Retinal pigment epithelial cell (primary cell): ENCODE results near the gene TULP4.
"Not testable (repeated sequence)": the region's sequence is repeated elsewhere in the genome, so short reads cannot be mapped to it uniquely, and the experiment has no call there.

Source experiments
- DNase-seq: peaks from one replicate; pipeline ENCODE4 v3.0.0-alpha.2; 2010; ENCODE audit warnings: low read depth
- H3K4me3 ChIP-seq: 2 replicates; pipeline ENCODE4 v1.5.1; 2011; ENCODE audit warnings: mild to moderate bottlenecking, low read length, control low read depth, moderate library complexity
- TF ChIP-seq, protein P1 (sequence below): conservative IDR thresholded peaks from 2 replicates; pipeline ENCODE4 v1.5.1; 2011; ENCODE audit warnings: low read depth, low read length, control low read depth, inconsistent platforms

Gene TULP4

DNA sequence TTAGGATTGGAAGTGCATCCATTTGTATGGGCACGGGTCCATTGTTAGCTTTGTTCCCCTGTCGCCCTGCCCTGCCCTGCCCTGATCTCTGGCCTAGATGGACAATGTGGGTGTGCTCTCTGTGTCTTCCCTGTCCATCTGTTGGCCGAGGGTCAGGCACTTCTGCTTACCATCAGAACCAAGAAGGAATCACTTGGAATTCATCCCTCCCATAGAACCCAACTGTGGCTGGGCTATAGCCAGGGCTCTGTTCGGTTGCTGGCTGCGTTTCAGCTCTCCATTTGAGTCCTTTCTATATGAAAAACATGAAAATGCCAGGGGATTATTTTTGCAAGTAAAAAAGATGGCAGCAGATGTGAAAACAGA, 26.6 kb upstream of the TULP4 start:
- H3K4me3 ChIP-seq, result no peak overlapping the region
- no peak for DNase-seq
- TF ChIP-seq, protein P1, sequence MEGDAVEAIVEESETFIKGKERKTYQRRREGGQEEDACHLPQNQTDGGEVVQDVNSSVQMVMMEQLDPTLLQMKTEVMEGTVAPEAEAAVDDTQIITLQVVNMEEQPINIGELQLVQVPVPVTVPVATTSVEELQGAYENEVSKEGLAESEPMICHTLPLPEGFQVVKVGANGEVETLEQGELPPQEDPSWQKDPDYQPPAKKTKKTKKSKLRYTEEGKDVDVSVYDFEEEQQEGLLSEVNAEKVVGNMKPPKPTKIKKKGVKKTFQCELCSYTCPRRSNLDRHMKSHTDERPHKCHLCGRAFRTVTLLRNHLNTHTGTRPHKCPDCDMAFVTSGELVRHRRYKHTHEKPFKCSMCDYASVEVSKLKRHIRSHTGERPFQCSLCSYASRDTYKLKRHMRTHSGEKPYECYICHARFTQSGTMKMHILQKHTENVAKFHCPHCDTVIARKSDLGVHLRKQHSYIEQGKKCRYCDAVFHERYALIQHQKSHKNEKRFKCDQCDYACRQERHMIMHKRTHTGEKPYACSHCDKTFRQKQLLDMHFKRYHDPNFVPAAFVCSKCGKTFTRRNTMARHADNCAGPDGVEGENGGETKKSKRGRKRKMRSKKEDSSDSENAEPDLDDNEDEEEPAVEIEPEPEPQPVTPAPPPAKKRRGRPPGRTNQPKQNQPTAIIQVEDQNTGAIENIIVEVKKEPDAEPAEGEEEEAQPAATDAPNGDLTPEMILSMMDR, result no peak

DNA sequence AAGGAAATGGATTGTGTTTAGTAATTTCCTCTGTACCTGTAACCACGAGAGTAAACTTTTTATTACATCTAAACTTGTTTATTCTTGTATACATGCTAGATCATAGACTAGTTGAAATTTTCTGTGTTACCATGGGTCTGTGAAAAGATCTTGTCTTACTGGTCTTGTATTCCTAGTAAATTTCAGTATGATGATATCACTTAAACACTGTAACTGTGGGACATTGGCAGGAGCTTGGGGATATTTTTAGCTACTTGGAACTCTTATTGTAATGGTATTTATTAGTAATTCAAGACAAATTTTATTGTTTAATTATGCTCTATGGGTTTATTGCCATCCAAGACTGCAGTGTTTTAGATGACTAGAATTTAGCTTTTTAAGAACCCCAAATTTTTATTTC, 25.9 kb upstream of the TULP4 start:
- TF ChIP-seq, protein P1, result no peak
- no peak overlapping the region for H3K4me3 ChIP-seq
- no peak for DNase-seq

DNA sequence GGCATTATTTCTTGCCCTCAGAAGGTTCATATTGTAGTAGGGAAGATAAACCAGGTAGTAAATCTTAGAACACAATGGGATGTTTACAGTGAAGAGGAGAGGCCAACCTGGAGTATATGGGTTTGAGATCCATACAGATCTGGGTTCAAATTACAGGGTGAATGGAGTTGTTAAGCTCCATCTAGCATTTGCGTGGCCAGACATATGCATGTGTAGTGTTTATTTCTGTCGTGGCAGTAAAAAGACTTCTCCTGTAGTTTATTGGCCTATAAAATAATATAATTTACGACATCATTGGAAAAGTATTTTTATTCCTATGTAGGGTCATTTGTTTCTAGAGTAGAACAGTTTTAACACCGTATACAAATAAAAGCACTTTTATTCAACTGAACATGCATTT, 25.2 kb upstream of the TULP4 start:
- H3K4me3 ChIP-seq, result no peak overlapping the region
- TF ChIP-seq, protein P1, result no peak
- no peak for DNase-seq

DNA sequence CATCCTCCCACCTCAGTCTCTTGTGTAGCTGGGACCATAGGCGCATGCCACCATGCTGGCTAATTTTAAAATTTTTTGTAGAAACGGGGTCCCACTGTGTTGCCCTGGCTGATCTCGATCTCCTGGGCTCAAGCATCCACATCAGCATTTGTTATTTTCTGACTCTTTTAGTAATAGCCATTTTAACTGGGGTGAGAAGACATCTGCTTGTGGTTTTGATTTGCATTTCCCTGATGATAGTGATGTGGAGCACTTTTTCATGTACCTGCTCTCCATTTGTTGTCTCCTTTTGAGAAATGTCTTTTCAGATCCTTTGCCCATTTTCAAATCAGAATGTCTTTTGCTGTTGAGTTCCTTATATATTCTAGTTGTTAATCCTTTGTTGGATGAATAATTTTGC, 22.2 kb upstream of the TULP4 start:
- no peak for DNase-seq
- TF ChIP-seq, protein P1, result no peak
- H3K4me3 ChIP-seq, result no peak overlapping the region

DNA sequence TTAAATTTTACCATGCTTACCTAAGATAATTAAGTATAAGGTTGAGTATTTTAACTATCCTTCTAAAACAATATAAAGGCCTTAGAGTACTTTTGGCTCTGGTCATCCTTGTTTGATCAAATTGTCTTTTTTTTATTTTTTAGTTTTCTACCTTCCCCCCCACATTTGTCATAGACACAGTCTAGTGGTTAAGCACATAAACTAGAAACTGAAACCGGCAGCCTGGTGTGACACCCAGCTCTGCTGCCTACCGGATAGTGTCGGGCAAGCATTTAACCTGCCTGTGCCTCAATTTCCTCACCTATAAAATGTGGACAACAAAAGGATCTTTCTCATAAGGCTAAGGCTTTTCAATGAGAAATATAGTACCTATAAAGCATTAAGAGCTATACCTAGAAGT, 21.6 kb upstream of the TULP4 start:
- TF ChIP-seq, protein P1, result no peak
- no peak for DNase-seq
- H3K4me3 ChIP-seq, result no peak overlapping the region

DNA sequence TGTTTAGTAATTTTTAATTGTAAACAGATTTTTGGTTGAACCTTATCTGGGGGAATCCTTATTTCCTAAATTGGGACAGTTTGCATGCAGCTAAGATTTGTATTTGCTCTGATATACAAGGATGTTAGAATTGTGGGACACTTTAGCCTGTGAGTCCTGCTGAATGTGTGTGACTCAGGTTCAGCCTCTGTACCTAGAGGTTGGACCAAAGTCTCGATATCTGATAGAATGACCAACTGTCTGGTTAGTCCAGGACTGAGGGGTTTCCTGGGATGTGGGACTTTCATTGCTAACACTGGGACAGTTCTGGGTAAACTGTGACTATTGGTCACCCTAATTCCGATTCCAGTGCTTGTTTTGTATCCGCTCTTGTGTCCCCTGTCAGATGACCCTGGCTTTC, 20.2 kb upstream of the TULP4 start:
- DNase-seq, result no peak
- H3K4me3 ChIP-seq, result no peak overlapping the region
- TF ChIP-seq, protein P1, result no peak

DNA sequence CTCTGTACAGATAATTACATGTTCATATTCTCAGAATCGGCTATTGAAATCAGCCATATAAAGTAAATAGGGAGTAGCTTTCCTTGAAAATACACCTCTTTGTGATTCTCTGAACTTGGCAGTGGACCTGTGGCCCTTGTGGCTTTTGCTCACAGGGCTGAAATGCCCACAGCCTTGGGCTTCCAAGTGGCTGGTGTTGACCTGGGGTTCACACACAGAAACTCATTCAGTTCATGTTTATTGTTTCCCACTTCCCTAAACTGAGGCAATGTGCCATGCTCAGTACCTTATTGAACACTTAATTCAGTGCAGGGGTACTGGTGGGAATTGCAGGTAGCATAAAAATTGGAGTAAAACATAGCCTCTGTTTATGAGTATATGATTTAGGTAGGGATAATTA, 19.1 kb upstream of the TULP4 start:
- TF ChIP-seq, protein P1, result no peak
- no peak for DNase-seq
- H3K4me3 ChIP-seq, result no peak overlapping the region

DNA sequence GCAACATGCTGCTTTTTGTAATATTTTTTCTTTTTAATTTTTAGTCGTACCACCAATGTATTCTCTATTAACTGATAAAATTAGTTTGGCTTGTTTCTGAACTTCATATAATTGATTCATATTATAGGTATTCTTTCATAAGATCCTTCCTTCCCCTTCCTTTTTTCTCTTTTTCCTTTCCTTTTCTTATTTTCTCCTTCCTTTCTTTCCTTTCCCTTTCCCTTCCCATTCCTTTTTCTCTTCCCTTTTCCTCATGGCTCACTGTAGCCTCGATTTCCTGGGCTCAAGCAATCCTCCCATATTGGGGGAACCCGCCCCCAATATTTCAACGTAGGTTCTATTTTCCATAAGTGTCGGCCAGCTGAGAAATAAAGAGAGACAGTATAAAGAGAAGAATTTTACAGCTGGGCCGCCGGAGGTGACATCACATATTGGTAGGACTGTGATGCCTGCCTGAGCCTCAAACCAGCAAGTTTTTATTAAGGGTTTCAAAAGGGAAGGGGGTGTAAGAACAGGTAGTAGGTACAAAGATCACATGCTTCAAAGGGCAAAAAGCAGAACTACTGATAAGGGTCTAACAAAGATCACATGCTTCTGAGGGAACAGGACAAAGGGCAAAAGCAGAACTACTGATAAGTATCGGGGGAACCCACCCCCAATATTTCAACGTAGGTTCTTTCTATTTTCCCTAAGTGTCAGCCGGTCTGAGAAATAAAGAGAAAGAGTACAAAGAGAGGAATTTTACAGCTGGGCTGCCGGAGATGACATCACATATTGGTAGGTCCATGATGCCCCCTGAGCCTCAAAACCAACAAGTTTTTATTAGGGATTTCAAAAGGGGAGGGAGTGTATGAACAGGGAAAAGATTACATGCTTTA, 16.1 kb upstream of the TULP4 start:
- not testable (repeated sequence) for DNase-seq, H3K4me3 ChIP-seq

DNA sequence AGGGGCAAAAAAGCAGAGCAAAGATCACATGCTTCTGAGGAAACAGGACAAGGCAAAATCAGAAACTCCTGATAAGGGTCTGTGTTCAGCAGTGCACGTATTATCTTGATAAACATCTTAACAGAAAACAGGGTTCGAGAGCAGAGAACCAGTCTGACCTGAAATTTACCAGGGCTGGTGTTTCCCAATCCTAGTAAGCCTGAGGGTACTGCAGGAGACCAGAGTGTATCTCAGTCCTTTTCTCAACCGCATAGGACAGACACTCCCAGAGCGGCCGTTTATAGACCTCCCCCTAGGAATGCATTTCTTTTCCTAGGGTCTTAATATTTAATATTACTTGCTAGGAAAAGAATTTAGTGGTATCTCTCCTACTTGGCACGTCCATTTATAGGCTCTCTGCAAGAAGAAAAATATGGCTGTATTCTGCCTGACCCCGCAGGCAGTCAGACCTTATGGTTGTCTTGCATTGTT, 15.4 kb upstream of the TULP4 start:
- H3K4me3 ChIP-seq, DNase-seq: not testable (repeated sequence)

DNA sequence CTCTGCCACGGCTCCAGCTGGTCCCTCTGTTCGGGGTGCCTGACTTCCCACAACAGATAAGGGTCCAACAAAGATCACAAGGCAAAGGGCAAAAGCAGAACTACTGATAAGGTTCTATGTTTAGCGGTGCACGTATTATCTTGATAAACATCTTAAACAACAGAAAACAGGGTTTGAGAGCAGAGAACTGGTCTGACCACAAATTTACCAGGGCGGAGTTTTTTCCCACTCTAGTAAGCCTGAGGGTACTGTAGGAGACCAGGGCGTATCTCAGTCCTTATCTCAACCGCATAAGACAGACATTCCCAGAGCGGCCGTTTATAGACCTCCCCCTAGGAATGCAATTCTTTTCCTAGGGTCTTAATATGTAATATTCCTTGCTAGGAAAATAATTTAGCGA, 14.6 kb upstream of the TULP4 start:
- not testable (repeated sequence) for DNase-seq, H3K4me3 ChIP-seq
